GM21360 (cell line): ENCODE results near the gene MARS1.

ENCODE experiments used
- ATAC-seq: cut with Tn5 transposase; IDR thresholded peaks from one replicate; pipeline ENCODE4 v1.9.1; 2021; ENCODE audit warnings: mild to moderate bottlenecking, moderate library complexity; ENCODE audit not compliant: unreplicated experiment

Gene MARS1

DNA sequence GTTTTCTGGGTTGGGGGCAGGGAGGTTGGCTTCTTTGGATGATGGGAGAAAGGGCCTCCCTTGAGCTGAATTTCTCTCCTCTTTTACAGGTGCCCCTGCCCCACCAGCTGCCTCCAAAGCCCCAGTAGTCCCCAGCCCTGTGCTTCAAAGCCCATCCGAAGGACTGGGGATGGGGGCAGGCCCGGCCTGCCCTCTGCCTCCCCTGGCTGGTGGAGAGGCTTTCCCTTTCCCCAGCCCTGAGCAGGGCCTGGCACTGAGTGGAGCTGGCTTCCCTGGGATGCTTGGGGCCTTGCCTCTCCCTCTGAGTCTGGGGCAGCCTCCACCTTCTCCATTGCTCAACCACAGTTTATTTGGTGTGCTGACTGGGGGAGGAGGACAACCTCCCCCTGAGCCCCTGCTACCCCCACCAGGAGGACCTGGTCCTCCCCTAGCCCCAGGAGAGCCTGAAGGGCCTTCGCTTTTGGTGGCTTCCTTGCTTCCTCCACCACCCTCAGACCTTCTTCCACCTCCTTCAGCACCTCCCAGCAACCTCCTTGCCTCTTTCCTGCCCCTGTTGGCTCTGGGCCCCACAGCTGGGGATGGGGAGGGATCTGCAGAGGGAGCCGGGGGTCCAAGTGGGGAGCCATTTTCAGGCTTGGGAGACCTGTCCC lies 38.7 kb downstream of the MARS1 start:
- no peak for ATAC-seq

DNA sequence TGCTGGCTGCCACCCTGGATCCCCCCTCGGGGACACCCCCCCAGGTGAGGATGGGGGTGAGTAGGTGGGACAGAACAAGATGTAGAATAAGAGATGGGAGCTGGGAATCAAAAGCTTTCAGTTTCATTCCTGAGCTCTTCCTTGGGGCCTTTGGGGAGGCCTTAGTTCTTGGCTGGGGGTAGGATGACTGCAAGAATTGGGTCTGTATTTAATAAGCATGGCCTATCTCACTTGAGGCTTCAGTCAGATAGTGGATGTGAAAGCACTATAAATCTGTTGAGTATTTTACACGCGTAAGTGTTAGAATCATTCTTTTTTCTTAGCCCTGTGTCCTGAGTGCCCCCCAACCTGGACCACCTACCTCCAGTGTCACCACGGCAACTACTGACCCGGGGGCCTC lies 39.3 kb downstream of the MARS1 start:
- no peak for ATAC-seq

DNA sequence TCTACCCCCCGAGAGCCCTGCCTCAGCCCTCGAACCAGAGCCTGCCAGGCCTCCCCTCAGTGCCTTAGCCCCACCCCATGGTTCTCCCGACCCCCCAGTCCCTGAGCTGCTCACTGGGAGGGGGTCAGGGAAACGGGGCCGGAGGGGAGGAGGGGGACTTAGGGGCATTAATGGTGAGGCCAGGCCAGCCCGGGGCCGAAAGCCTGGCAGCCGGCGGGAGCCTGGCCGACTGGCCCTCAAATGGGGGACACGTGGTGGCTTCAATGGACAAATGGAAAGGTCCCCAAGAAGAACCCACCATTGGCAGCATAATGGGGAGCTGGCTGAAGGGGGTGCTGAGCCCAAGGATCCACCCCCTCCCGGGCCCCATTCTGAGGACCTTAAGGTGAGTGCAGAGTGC lies 40.3 kb downstream of the MARS1 start:
- no peak for ATAC-seq

DNA sequence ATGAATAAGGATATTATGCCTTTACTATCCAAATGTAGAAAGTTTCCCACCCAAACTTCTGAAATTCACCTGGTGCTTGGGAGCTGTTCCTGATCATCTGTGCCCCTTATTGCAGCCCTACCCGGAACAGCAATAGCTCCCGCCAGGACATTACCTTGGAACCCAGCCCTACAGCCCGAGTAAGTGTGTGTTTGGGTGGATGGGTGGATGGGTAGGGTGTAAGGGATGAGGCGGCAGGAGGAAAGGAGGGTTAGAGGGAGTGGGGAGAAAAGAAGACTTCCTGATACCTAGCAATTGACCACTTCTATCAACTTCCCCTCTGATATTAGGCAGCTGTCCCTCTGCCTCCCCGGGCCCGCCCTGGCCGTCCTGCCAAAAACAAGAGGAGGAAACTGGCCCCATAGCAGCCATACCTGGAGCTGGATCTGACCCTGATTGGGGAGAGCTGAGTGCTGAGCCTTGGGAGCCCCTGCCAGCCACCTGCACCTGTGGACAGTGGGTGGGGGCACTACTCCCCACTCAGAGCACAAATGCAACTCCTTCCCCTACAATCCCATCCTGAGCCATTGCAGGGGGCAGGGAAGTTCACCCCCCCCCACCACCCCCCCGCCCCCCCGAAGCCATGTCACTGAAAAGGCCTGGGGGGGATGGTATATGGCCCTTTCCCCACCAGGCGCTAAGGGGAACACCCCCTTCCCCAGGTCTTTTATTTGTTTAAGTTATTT lies 41.1 kb downstream of the MARS1 start:
- ATAC-seq = no peak

DNA sequence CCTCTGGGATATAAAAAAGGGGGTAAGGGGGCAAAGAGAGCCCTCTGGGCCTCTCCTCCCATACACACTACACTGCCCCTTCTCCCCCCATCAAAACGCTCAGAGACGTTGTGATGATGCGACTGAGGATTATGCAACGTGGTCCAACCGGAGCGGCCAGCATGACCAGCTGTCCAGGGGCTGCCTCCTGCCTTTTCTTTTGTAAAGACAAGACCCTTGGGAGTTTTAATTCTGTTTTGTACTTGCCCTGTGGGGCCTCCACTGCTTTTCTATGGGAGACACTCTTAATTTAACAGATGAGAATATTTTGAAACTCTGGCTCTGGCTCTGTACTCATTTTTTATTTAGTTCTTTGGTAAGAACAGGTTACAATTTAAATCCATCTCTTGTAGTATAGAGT lies 42.0 kb downstream of the MARS1 start:
- no peak for ATAC-seq

DNA sequence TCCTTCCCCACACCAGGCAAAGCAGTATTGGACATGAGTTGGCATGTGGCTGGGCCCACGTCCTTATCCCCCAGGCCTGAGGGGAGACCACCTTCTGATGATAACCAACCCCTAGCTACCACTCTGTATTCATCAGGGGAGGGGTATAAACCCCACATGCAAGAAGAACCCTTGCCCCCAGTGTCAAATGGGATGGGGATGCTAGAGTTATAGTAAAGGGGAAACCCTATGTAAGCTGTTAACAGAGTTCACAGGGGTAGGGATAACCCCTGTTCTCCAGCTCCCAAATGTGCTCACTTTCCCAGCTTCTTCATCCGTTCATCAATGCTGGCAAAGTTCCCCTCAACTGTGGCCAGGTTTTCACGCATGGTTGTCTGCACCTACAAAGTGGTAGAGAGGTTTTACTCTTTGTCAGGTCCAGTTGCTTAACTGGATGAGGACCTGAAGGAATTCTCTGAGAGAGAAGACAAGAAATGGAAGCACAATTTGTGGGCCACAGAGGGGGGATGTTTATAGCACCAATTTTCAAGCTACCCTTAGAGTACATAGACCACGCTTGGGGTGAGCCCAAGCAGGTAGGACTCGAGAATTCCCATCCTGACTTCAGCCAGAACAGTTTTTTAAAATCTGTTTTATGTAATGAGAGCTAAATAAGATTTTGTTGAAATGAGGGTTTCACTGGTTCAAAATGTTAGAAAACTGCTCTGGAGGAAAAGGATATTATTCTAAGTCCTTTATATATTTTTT lies 42.7 kb downstream of the MARS1 start:
- ATAC-seq = no peak

DNA sequence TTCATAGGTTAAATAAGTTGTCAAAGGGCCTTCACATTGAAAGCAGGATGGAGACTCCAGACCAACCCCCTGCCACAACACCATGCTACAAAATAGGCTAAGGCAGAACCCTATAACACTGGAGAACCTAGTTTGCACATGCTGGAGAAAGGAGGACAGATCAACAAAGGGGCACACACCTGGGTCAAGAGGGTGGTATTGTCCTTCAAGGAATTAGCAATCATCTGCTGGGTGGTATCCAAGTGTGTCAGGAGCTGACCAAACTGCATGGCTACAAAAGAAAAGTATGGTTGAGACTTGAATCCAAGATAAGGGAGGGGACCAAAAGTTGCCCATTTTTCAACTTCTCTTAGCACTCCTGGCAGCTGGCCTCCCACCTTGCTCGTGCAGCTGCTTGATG lies 44.0 kb downstream of the MARS1 start:
- ATAC-seq = no peak

DNA sequence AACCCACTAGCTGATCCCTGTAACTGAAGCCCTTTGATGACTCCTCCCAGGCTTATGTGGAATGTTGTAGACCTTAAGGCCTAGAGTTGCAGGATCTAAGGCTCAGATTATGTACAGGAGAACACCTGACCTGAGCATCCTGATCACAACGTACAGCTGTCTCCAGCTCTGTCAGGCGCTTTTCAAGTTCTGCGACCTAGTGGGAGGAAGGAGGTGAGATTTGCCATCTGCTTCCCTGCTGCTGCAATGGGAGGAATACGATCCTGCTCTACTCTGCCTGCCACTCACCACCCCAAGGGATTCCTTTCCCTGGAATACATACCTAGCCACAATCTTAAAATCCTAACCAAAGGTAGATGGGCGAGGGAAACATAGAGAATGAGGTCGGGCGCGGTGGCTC lies 45.2 kb downstream of the MARS1 start:
- ATAC-seq = no peak

DNA sequence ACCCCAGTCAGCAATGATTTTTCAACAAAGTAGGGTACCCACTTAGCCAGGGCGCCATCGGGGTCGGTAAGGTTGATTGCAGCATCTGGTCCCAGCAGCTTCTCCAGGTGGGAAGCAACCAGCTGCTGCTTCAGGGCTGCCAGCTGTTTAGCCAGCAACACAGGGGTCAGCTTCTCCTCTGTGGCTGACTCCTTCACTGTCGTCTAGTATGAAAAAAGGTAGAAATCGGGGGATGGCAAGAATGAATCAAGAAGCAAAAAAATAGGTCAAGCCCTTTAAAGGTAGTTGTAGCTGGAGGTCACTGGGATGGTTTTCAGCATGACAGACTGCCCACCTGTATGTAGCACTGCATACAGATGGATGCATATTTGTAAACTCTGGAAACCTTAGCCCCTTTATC lies 46.4 kb downstream of the MARS1 start:
- ATAC-seq = no peak

DNA sequence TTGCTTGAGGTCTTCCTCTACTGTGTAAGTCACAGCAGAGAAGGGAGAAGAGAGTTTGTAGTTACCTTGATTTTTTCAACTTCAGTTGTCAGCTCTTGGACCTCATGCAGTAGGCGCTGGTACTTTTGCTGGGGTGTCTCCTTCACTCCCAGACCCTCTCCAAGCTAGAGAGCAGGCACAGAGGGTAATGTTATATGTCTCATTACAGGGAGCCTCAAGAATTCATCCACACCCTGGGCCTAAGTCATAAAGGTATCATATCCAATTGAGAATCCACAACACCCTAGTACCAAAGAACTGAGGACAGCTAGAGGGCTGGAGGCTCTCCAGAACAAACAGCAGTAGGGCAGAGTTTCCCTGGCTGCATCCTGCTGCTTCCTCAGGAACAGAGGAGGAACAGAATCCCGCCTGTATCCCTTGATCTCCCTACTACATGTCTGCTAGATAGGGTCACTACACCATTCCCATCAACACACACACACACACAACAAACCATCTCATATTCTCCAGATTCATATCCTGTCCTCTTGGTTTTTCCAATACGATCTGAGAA lies 47.2 kb downstream of the MARS1 start:
- ATAC-seq = no peak

DNA sequence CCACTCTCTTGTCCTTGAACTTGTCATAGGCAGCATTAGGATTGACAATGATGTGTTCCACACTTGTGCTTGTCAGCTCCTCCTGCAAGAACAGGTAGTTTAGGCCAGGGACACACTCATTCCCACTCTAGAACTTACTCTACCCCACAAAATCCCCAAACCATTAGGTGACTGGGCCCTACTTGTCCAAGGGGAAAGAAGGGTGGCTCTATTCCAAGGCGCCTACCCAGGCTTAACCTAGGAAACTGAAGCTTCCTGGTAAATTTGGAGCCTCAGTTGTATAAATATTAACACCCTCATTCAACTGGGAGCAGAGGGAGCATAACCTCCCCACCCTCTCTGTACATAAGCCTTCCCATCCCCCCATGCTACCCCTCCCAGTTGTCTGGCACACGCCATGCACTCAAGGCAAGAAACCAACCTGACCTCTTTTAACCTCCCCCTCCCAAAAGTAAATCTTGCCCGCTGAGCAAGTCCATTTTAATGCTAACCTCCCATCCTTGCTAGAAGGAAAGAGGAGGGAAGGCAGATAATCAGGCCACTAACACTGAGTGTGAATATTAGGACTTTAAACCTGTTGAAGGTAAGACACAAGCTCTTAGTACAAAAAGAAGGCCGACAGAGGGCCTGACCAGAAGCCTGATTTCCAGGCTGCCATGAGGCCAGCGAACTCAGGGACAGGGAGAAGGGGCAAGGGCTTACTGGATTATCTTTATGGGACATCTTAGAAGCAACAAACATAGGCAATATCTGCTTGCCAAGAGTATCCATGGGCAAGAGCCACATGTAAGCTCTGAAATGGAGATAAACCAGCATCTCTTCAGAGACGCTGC lies 48.1 kb downstream of the MARS1 start:
- no peak for ATAC-seq

DNA sequence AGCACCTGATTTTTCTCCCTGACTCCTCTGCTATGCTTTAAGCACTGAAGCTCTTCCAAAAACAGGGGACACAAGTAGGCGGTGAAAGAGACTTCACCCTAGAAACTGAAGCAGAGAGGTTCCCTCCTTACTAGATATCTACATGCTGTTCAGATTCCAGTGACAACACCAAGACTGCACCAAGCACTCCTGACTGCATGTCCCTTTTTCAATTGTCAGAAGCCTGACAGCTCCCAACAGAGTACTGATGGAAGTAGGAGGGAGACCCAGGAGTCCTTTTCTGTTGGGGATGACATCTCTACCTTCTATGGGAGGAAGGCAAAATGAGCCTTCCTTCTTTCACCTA lies 48.7 kb downstream of the MARS1 start:
- no peak for ATAC-seq

DNA sequence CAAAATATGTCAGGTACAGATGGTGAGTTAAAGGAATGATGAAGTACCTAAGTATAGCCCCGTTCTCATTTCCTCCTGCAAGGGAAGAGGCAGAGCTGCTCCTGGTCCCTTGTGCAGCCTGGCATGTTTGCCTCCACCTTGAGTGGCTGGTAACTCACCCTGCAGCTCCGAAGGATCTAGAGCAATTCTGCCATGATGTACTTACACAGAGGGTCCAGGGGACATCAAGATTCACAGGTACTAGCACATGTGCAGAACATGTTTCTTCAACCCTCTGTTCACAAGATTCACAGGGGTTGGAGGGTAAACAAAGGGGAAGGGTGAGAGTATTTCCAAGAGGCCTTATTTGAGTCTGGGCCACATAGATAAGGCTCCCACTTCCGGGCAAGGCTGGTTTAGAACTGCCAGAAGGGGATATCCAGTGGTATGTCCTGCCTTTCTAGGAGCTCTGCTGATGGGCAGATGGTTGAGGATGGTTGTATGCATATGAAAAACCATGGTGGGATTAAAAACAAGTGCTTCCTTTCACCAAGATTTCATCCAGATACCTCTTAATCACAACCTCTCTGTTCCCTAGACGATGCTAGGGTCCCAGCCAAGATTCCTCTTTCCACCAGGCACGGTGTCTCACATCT lies 51.4 kb downstream of the MARS1 start:
- ATAC-seq = no peak

DNA sequence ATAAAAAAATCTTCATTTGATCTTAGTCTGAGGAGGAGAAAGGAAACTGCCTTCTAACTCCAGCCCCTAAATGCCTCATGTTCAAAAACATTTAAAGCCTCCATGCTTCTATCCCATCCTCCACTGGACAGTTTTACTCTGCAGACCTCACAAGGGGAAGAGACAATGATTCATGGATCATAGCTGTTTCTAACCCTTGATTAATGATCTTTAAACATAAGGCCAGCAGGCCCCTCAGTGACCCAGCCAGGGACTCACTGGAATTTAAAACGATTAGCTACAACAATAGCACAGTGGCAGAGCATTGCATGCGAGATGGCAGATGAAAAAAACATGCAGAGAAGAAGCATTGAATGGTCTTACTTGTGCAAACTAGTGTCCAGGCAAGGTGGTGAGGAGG lies 53.1 kb downstream of the MARS1 start:
- ATAC-seq = no peak

DNA sequence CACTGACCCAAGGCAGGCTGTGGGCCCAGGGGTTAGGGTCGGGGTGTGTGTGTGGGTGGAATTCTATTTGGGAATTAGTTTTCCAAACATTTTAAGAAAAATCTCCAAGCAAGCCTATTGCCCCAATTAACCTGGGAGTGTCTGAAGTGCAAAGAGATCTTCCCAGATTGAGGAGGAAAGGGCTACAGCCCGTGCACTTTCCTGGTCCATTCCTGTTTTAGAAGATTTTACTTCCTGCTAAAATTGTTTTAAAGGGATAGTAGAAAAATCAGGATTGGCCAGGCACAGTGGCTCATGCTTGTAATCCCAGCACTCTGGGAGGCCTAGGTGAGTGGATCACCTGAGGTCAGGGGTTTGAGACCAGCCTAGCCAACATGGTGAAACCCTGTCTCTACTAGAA lies 53.8 kb downstream of the MARS1 start:
- ATAC-seq = no peak

DNA sequence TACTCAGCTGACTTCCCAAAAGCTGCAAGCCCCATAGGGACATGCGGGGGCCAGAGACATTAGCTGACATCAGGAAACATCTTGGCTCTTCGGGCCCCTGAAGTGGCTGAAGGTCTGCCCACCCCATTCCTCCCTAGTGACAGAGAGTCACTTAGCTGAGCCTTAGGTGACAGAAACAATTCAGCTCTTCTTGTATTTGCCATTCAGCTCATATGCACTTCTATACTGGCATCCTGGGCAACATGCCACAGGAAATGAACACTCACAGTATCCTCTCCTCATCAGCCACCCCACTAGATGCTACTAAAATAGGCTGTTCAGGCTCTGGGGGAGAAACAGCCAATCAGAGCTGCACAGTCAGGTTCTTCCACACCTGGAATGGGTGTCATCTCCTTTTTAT lies 55.7 kb downstream of the MARS1 start:
- ATAC-seq = no peak

DNA sequence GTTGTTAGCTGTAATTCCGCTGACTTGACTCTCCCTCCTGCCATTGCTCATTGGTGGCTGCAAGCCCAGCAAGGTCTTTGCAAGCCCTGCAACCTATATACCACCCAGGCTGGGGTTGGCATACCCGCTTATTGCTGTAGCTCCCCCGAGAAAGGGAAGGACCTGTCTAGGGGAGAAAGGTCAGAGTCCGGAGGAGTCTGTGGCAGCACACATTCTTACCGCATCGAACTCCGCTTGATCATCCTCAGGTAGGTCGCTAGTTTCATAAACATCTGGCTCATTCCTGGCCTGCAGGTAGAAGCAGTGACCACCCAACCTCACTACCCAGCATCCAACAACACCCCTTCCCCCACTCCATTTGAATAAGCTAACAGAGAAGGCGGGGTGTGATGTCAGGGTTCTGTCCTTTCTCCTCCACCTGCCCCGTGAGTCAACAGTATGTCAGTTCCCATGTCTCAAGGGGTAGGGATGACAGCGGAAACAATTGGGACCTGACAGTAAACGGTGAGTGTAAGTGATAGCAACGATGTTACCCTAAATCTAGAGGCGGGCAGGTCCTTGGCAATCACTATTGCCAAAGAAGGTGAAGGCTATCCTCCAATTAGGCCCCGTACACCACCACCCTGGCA lies 58.1 kb downstream of the MARS1 start:
- ATAC-seq = no peak

DNA sequence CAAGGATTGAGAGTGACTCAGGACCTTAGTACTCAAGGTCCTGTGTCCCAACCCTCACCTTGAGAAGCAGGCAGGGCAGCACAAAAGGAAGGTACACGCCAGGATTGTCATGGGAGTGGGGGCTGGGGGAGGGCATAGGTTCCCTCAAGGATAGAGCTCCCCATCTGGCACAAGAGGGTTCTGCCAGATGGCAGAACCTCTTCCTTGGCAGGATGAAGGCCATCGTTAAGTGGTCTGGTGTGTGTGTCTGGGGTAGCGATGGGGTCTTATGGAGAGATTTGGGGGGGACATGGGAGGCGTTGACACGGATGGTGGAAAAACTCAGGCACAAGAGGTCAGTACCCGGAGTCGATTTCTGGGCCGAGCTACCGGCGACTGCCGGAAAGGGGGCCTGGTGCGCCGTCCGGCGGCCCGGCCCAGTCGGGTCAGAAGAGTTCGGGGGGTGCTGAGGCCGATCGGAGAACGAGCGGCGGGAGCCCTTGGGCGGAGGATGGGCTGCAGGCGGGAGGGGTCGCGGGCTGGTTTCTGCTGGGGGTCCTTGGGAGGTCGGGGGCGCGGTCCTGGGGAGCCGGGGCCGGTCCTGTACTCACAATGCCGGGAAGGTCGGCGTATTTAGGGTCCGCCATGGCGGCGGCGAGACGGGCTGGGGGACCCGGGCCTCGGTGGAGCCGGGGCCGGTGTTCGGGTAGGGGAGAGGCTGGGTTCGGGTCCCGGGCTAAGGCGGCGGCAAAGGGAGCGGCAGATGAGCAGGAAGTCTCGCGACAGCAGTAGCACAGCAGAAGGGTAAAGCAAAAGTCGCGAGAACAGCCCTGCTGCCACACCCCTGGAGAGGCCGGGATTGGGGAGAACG lies 58.8 kb downstream of the MARS1 start, which contains the start of gene DCTN2:
DCTN2 (minus strand) TSS at position 755 of the 850 bp plus-strand sequence; CDS start at position 626, 129 bp downstream.
- peak; percentile 99 for ATAC-seq
